Renal pelvis (tissue), 4 donors: Measurements from ENCODE around the gene URGCP. TPM values are rescaled to one million over a fixed set of nuclear protein-coding genes. Genes with fewer than 3 reads are reported as not detected.
"Not testable (repeated sequence)": the region's sequence is repeated elsewhere in the genome, so short reads cannot be mapped to it uniquely, and the experiment has no call there.

Source experiments
- DNase-seq: peaks from one replicate; pipeline ENCODE4 v3.0.0-alpha.2; 2013
- polyA plus RNA-seq, 3 donors: library from polyadenylated mRNA; unstranded; fragments of 120-200 nt; gene quantifications; one replicate each; pipeline ENCODE4 v1.2.1, GENCODE V29; 2013; ENCODE audit not compliant: insufficient read length in 3 of 3

The URGCP gene
- polyA plus RNA-seq, 3 donors = 29.2 to 42.1 (median 36.3) TPM

DNA sequence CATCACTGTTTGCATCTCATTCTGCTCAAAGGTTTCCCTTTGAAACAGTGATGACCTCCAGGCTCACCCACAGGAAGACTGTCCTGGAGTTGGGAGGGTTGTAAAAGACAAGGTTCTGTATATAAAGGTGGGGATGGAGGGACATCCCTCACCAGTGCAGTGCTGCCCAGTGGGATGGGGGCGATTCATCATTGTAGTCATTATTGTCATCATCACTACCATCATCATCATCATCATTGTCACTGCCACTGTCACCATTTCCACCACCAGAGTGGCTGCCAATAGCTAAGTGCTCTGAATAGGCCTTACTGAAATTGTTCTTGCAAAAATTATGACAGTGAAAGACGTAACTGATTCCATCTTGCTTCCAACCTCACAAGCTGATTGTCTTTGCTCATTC is 61.7 kb downstream of the URGCP start:
- DNase-seq = no peak

DNA sequence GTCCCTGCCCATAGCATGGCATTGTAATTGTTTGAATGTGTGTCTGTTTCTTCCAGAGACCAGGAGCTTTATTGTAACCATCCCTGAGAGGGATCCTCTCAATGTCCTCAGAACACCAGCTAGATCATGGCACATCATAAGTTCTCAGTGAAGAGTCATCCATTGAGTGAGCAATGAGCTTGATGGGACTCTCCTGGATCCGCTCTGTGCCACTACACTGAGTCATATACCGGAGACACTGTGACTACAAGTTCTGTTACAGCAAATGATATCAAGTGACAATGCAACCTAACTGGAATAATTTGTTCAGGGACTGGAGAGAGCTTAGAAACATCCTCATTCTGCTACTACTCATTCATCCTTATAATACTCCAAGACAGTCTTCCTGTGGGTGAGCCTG is 62.1 kb downstream of the URGCP start:
- no peak for DNase-seq

DNA sequence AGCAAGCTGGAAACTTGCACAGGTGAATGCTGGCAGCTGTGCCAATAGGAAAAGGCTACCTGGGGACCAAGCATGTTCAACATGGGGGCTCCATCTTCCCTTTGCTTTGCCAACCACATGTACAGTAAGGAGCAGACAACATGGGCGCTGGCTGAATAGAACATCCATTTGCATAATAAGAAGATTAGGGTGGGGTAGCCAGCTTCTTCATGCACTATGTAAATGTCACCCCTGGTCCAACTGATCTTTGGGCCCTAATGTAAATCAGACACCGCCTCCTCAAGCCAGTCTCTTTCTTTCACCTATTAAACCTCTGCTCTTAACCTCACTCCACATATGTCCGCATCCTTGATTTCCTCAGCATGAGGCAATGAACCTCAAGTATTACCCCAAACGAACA is 63.1 kb downstream of the URGCP start:
- DNase-seq = no peak

DNA sequence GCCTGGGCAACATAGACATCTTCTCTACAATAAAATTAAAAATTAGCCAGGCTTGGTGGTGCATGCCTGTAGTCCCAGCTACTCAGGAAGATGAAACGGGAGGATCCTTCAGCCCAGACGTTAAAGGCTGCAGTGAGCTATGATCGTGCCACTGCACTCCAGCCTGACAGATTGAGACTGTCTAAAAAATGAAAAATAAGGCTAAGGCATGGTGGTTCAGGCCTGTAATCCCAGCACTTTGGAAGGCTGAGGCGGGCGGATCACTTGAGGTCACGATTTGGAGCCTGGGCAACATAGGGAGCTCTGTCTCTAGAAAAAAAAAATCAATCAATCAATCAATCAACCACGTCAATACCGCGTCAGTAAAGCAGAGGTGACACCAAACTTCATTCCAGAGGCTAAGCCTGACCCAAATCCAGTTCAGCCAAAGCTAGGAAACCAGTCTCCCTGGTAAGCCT is 68.2 kb downstream of the URGCP start:
- DNase-seq = no peak

DNA sequence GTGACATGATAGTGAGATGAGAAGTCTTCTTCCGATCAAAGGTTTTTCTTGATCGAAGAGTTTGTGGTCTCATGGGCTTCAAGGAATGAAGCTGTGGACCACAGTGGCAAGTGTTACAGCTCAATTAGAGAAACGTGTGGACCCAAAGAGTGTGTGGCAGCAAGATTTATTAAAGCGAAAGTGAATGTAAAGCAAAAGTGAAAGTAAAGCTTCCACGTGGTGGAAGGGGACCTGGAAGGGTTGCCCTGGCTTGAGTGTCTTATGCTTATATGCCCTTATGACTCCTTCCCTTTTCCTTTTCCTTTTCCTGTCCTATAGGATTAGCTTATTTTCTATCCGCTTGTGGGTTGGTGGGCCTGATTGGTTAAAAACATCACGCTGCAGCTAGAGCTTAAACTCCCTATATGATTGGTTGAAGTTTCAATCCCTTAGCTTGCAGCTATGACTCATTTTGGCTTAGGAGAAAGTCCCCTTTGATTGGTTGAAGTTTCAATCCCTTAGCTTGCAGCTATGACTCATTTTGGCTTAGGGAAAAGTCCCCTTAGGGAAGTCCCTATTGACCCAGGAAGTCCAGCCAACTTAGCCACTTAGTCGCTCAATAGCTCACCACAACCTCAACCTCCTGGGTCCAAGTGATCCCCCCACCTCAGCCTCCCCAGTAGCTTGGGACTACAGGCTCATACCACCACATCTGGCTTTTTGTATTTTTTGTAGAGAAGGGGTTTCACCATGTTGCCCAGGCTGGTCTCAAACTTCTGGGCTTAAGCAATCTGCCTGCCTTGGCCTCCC is 71.7 kb downstream of the URGCP start:
- no peak for DNase-seq

DNA sequence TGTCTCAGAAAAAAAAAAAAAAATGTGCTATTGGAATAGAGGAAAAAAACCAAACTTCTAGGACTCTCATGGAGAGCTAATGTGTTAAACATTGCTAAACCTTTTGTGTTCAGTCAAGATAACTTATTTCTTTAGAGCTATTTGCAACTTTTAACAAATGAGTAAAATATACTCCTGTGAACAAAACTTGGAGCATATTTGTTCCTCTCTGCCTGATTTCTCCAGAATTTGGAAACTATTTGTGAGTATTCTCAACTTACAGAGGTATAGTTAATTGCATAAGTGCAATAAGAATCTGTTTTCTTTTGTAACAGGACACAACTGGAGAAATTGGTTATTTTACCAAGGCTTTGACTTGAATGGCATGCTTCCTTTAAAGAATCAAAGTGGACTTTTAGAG is 75.5 kb downstream of the URGCP start:
- not testable (repeated sequence) for DNase-seq

Other genes starting within 250 kb of the URGCP start
- gene COA1, start 177.1 kb downstream of the URGCP start, polyA plus RNA-seq = 10 to 100 TPM; 70.2 to 90.1 (median 83.0) TPM
- 10 to 100 TPM; 49.7 to 56.2 (median 50.6) TPM for gene BLVRA, start 147.9 kb downstream of the URGCP start, polyA plus RNA-seq
- gene MRPS24, start 37.1 kb downstream of the URGCP start, polyA plus RNA-seq = 100 to 1,000 TPM in 1 of 3 donors, 10 to 100 TPM in 2; 89.3 to 102 (median 95.9) TPM
- 10 to 100 TPM; 19.5 to 22.0 (median 21.9) TPM for gene UBE2D4, start 19.8 kb upstream of the URGCP start, polyA plus RNA-seq
- gene SPDYE1, start 91.3 kb upstream of the URGCP start, polyA plus RNA-seq = 1 to 10 TPM in 2 of 3 donors, under 1 TPM in 1; 0.40 to 3.1 (median 1.8) TPM
- 10 to 100 TPM; 69.6 to 75.9 (median 75.1) TPM for gene DBNL, start 138.1 kb upstream of the URGCP start, polyA plus RNA-seq
- gene PGAM2, start 159.0 kb upstream of the URGCP start, polyA plus RNA-seq = 1 to 10 TPM; 1.2 to 3.4 (median 2.2) TPM
- gene POLM, start 175.9 kb upstream of the URGCP start, polyA plus RNA-seq = 10 to 100 TPM; 20.2 to 43.5 (median 42.4) TPM
- gene AEBP1, start 197.7 kb upstream of the URGCP start, polyA plus RNA-seq = 10 to 100 TPM; 65.2 to 81.4 (median 69.2) TPM
- gene POLD2, start 217.0 kb upstream of the URGCP start, polyA plus RNA-seq = 100 to 1,000 TPM; 117 to 138 (median 130) TPM
- gene MYL7, start 234.7 kb upstream of the URGCP start, polyA plus RNA-seq = 1 to 10 TPM in 1 of 3 donors, under 1 TPM in 2; 0.64 to 1.1 (median 0.68) TPM